Endothelial cell (in vitro differentiated cells): ENCODE data around the gene EFHB. TPM values are rescaled to one million over a fixed set of nuclear protein-coding genes. Genes with fewer than 3 reads are reported as not detected.
"Not testable (repeated sequence)": the region's sequence is repeated elsewhere in the genome, so short reads cannot be mapped to it uniquely, and the experiment has no call there.

Experiments
- DNase-seq: peaks from one replicate; pipeline ENCODE4 v3.0.0; 2021; ENCODE audit warnings: low spot score
- H3K27ac Mint-ChIP-seq: one replicate; pipeline ENCODE4 v1.8.0; 2021; ENCODE audit warnings: mixed read lengths, inconsistent platforms; ENCODE audit not compliant: unreplicated experiment
- H3K27me3 Mint-ChIP-seq: one replicate; pipeline ENCODE4 v1.8.0; 2021; ENCODE audit warnings: mild to moderate bottlenecking, moderate library complexity, mixed read lengths, inconsistent platforms; ENCODE audit not compliant: unreplicated experiment
- H3K36me3 Mint-ChIP-seq: one replicate; pipeline ENCODE4 v1.8.0; 2021; ENCODE audit warnings: mild to moderate bottlenecking, low read depth, mixed read lengths, inconsistent platforms; ENCODE audit not compliant: unreplicated experiment
- H3K4me1 Mint-ChIP-seq: one replicate; pipeline ENCODE4 v1.8.0; 2021; ENCODE audit warnings: mild to moderate bottlenecking, mixed read lengths, inconsistent platforms; ENCODE audit not compliant: unreplicated experiment
- H3K4me3 Mint-ChIP-seq: one replicate; pipeline ENCODE4 v1.8.0; 2021; ENCODE audit warnings: mild to moderate bottlenecking, mixed read lengths, inconsistent platforms; ENCODE audit not compliant: unreplicated experiment
- H3K9me3 Mint-ChIP-seq: one replicate; pipeline ENCODE4 v1.8.0; 2021; ENCODE audit warnings: mixed read lengths, inconsistent platforms; ENCODE audit not compliant: unreplicated experiment
- total RNA-seq: library from RNA; stranded (reverse); fragmentation: NEBNext Ultra II Directional; extraction: Animal tissue kit (Norgen Biotek cat#: 25700); gene quantifications from one replicate; pipeline ENCODE4 v1.2.1, GENCODE V29; 2021; ENCODE audit not compliant: unreplicated experiment
- TF ChIP-seq, protein P1 (sequence below): fragments of 200-600 bp; sonication (generic); IDR thresholded peaks from one replicate; pipeline ENCODE4 v1.5.0; 2021; ENCODE audit warnings: antibody characterized with exemption; ENCODE audit not compliant: unreplicated experiment

Gene EFHB
- total RNA-seq, 1 donor from 2014 or later = 1.6 TPM

- H3K9me3 Mint-ChIP-seq = no peaks in the 10 kb centered on the region
- DNase-seq = no peak
- H3K27me3 Mint-ChIP-seq = no peaks in the 10 kb centered on the region
- H3K36me3 Mint-ChIP-seq = no peaks in the 10 kb centered on the region
- H3K27ac Mint-ChIP-seq = no peak overlapping the region
- no peaks in the 10 kb centered on the region for H3K4me1 Mint-ChIP-seq
- TF ChIP-seq, protein P1, sequence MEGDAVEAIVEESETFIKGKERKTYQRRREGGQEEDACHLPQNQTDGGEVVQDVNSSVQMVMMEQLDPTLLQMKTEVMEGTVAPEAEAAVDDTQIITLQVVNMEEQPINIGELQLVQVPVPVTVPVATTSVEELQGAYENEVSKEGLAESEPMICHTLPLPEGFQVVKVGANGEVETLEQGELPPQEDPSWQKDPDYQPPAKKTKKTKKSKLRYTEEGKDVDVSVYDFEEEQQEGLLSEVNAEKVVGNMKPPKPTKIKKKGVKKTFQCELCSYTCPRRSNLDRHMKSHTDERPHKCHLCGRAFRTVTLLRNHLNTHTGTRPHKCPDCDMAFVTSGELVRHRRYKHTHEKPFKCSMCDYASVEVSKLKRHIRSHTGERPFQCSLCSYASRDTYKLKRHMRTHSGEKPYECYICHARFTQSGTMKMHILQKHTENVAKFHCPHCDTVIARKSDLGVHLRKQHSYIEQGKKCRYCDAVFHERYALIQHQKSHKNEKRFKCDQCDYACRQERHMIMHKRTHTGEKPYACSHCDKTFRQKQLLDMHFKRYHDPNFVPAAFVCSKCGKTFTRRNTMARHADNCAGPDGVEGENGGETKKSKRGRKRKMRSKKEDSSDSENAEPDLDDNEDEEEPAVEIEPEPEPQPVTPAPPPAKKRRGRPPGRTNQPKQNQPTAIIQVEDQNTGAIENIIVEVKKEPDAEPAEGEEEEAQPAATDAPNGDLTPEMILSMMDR = no peak
- no peak overlapping the region for H3K4me3 Mint-ChIP-seq
These were observed 35.3 kb downstream of the EFHB start for GRCh38 chr3:19898721-19899120.

DNA sequence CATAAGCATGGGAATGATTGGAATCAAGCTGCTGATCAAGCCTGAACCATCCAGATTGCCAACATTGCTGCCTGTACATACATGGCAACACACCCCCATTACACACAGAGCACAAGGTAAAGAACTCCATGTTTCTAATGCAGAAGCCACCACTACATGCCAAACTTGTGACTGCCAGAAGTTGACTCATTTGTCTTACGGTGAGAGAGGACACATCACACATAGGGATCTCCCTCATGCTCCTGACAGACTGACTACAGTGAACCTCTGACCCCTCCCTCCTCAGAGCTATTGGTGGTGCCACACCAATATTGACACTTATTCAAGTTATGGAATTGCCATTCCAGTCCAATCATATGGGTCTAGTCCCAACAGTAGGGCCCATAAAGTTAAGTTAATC, 42.3 kb downstream of the EFHB start:
- no peak for DNase-seq
- H3K4me1 Mint-ChIP-seq = peaks cover 7% of the 10 kb centered on the region
- TF ChIP-seq, protein P1 = no peak
- no peaks in the 10 kb centered on the region for H3K9me3 Mint-ChIP-seq
- no peak overlapping the region for H3K4me3 Mint-ChIP-seq
- H3K27ac Mint-ChIP-seq = no peak overlapping the region
- H3K36me3 Mint-ChIP-seq = no peaks in the 10 kb centered on the region
- H3K27me3 Mint-ChIP-seq = peaks cover 2% of the 10 kb centered on the region

- H3K4me3 Mint-ChIP-seq = no peak overlapping the region
- peaks cover 2% of the 10 kb centered on the region for H3K27me3 Mint-ChIP-seq
- DNase-seq = no peak
- TF ChIP-seq, protein P1 = no peak
- H3K36me3 Mint-ChIP-seq = no peaks in the 10 kb centered on the region
- no peak overlapping the region for H3K27ac Mint-ChIP-seq
- H3K9me3 Mint-ChIP-seq = no peaks in the 10 kb centered on the region
- H3K4me1 Mint-ChIP-seq = peaks cover 7% of the 10 kb centered on the region
These were observed 45.4 kb downstream of the EFHB start for GRCh38 chr3:19888428-19889152.

- H3K27ac Mint-ChIP-seq, H3K4me3 Mint-ChIP-seq, H3K9me3 Mint-ChIP-seq: not testable (repeated sequence)
These were observed 46.9 kb downstream of the EFHB start for GRCh38 chr3:19887122-19887521.

GRCh38 chr3:19886404-19886803, 47.6 kb downstream of the EFHB start:
- TF ChIP-seq, protein P1 = no peak
- no peak for DNase-seq
- Mint-ChIP-seq H3K4me1 (peaks cover 7% of the 10 kb centered on the region), H3K27ac (no peak overlapping the region), H3K36me3 (no peaks in the 10 kb centered on the region), H3K27me3 (no peaks in the 10 kb centered on the region), H3K4me3 (no peak overlapping the region), H3K9me3 (no peaks in the 10 kb centered on the region)

More at GRCh38 chr3:19887122-19887521, 46.9 kb downstream of the EFHB start:
- H3K27me3 Mint-ChIP-seq, DNase-seq, H3K36me3 Mint-ChIP-seq, H3K4me1 Mint-ChIP-seq: not testable (repeated sequence)
